Karpas-422 (cell line): Measurements from ENCODE around the gene DLK1. TPM values are rescaled to one million over a fixed set of nuclear protein-coding genes. Genes with fewer than 3 reads are reported as not detected.

Experiments
- DNase-seq: peaks from one replicate; pipeline ENCODE4 v3.0.0-alpha.2; 2015
- H2AFZ ChIP-seq: fragments of 200-600 bp; sonication (generic); 2 replicates; pipeline ENCODE4 v1.6.1; 2014; ENCODE audit warnings: antibody characterized with exemption, low read length, mixed read lengths
- H3K27ac ChIP-seq: fragments of 200-600 bp; sonication (generic); 2 replicates; pipeline ENCODE4 v1.5.1; 2014; ENCODE audit warnings: mild to moderate bottlenecking, low read length, moderate library complexity
- H3K27me3 ChIP-seq: fragments of 200-600 bp; sonication (generic); 2 replicates; pipeline ENCODE4 v1.6.1; 2014; ENCODE audit warnings: low read length, mixed read lengths
- H3K36me3 ChIP-seq: fragments of 200-600 bp; sonication (generic); 2 replicates; pipeline ENCODE4 v1.6.1; 2014; ENCODE audit warnings: low read length, mixed read lengths; ENCODE audit not compliant: insufficient read depth
- H3K4me1 ChIP-seq: fragments of 200-600 bp; sonication (generic); 2 replicates; pipeline ENCODE4 v1.6.1; 2014; ENCODE audit warnings: mild to moderate bottlenecking, low read length, mixed read lengths
- H3K4me2 ChIP-seq: fragments of 200-600 bp; sonication (generic); 2 replicates; pipeline ENCODE4 v1.6.1; 2014; ENCODE audit warnings: low read length, low read depth, mild to moderate bottlenecking; ENCODE audit not compliant: poor library complexity, severe bottlenecking
- H3K4me3 ChIP-seq: fragments of 200-600 bp; sonication (generic); 2 replicates; pipeline ENCODE4 v1.5.1; 2014; ENCODE audit warnings: mild to moderate bottlenecking, antibody characterized with exemption, low read length, mixed read lengths
- H3K79me2 ChIP-seq: fragments of 200-600 bp; sonication (generic); 2 replicates; pipeline ENCODE4 v1.6.1; 2014; ENCODE audit warnings: mild to moderate bottlenecking, low read length, mixed read lengths
- H3K9ac ChIP-seq: fragments of 200-600 bp; sonication (generic); 2 replicates; pipeline ENCODE4 v1.6.0; 2014; ENCODE audit warnings: low read length
- H3K9me2 ChIP-seq: fragments of 200-600 bp; sonication (generic), shearing (Covaris generic); replicated peaks from 2 replicates; pipeline ENCODE4 v1.6.0; 2014; ENCODE audit warnings: mild to moderate bottlenecking, low read length, moderate library complexity; ENCODE audit not compliant: insufficient read depth
- H3K9me3 ChIP-seq: fragments of 300-700, 200-600 bp; sonication (generic); 2 replicates; pipeline ENCODE4 v1.6.1; 2014; ENCODE audit warnings: low read length, mixed read lengths
- H4K20me1 ChIP-seq: fragments of 200-600 bp; sonication (generic); 2 replicates; pipeline ENCODE4 v1.6.1; 2014; ENCODE audit warnings: mild to moderate bottlenecking, antibody characterized with exemption, low read length, low read depth; ENCODE audit not compliant: insufficient read depth
- total RNA-seq: library from RNA; depleted of rRNA; stranded (reverse); fragments of >200 nt; shearing (Covaris generic); gene quantifications from 2 replicates; pipeline ENCODE4 v1.2.3, GENCODE V29; 2014; ENCODE audit warnings: low replicate concordance

DLK1 gene
- total RNA-seq, 1 experiment from 2014 or later = not detected

DNA sequence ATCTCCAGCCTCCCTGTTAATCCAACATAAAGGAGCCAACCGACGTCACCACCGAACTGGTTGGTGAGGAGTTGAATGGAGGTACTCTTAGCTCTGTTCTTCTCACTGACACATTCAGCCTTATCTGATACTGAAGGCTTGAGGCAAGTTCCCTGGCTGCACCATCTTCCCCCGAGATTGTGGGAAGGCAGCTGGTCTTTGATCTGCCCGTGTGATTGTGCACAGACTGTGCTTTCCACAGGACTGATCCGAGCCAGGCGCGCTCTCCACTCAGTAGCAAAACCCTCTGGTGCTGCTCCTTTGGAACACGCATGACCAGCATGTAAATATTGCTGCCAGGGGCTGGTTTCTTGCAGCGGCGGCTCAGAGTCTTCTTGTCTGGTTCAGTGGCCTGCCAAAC, 30.1 kb upstream of the DLK1 start:
- no peaks in the 10 kb centered on the region for H3K9me3 ChIP-seq
- no peaks in the 10 kb centered on the region for H4K20me1 ChIP-seq
- DNase-seq = no peak
- no peaks in the 10 kb centered on the region for H3K36me3 ChIP-seq
- no peaks in the 10 kb centered on the region for H3K9me2 ChIP-seq
- no peak overlapping the region for H3K27ac ChIP-seq
- H3K27me3 ChIP-seq = 0 out of 2 replicates have a peak, but pooled peaks cover 2% of the 10 kb centered on the region
- H3K4me3 ChIP-seq = no peak overlapping the region
- H3K9ac ChIP-seq = no peak overlapping the region
- no peaks in the 10 kb centered on the region for H3K79me2 ChIP-seq
- H3K4me1 ChIP-seq = no peaks in the 10 kb centered on the region
- H2AFZ ChIP-seq = no peak overlapping the region
- no peak overlapping the region for H3K4me2 ChIP-seq

DNA sequence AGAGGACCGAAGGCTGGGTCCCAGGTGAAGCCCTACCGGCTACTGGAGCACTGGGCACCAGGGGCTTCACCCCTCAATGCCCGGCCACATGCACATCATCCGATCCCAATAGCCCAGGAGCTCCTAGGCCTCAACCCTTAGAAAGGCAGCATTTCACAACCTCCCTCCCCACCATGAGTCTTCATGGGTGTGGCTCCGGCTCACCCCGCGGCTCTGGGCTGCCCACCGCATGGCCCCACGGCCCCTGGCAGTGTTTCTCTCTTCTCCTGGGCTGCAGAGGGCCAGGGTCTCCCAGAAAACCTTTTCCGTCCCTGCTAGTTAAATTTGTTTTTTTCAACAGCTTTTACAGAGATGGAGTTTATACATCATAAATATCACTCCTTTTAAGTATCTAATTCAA, 28.6 kb upstream of the DLK1 start:
- no peak overlapping the region for H2AFZ ChIP-seq
- no peaks in the 10 kb centered on the region for H3K36me3 ChIP-seq
- no peaks in the 10 kb centered on the region for H3K4me1 ChIP-seq
- 0 out of 2 replicates have a peak, but pooled peaks cover 2% of the 10 kb centered on the region for H3K27me3 ChIP-seq
- no peak overlapping the region for H3K27ac ChIP-seq
- H4K20me1 ChIP-seq = no peaks in the 10 kb centered on the region
- no peak for DNase-seq
- no peak overlapping the region for H3K4me2 ChIP-seq
- H3K9me3 ChIP-seq = no peaks in the 10 kb centered on the region
- no peak overlapping the region for H3K4me3 ChIP-seq
- no peaks in the 10 kb centered on the region for H3K9me2 ChIP-seq
- H3K9ac ChIP-seq = no peak overlapping the region
- no peaks in the 10 kb centered on the region for H3K79me2 ChIP-seq

DNA sequence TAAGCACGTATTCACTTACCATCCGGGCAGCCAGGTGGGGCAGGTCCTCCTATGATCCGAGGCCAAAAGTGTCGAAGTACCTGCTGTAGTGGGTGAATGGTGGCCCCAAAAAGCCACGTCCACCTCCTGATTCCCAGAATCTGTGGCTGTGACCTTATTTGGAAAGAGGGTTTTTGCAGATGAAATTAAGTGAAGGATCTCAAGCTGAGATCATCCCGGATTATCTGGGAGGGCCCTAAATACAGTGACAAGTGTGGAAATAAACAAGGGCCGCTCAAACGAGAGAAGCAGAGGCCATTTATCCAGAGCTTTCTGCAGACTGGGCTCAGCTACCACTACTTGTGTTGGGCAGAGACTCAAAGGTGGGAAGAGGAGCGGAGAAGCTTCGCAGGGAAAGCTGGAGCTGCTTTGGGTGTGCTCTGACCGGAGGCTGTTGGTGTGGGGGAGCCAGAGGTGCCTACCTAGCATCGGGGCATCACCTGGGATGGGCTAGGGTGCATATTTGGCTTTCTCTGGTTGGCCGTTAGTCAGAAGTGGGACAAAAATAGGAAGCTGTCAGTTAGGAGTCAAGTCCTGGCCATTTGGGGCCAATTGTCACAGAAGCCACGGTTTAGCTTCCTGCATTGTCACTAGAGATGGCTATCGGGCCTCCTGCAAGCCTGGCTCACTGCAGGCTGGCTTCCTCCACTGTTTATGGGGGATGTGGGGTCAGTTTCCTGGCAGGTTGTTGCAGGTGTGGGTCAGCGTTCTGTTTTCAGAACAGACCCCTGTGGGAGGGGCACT, 27.8 kb upstream of the DLK1 start:
- no peaks in the 10 kb centered on the region for H3K9me3 ChIP-seq
- DNase-seq = no peak
- no peak overlapping the region for H3K4me2 ChIP-seq
- H3K79me2 ChIP-seq = no peaks in the 10 kb centered on the region
- H2AFZ ChIP-seq = no peak overlapping the region
- no peaks in the 10 kb centered on the region for H3K9me2 ChIP-seq
- H3K27ac ChIP-seq = no peak overlapping the region
- H4K20me1 ChIP-seq = 0 out of 2 replicates have a peak, but pooled peaks cover 3% of the 10 kb centered on the region
- no peak overlapping the region for H3K4me3 ChIP-seq
- H3K4me1 ChIP-seq = no peaks in the 10 kb centered on the region
- 0 out of 2 replicates have a peak, but pooled peaks cover 2% of the 10 kb centered on the region for H3K27me3 ChIP-seq
- H3K9ac ChIP-seq = no peak overlapping the region
- H3K36me3 ChIP-seq = no peaks in the 10 kb centered on the region

DNA sequence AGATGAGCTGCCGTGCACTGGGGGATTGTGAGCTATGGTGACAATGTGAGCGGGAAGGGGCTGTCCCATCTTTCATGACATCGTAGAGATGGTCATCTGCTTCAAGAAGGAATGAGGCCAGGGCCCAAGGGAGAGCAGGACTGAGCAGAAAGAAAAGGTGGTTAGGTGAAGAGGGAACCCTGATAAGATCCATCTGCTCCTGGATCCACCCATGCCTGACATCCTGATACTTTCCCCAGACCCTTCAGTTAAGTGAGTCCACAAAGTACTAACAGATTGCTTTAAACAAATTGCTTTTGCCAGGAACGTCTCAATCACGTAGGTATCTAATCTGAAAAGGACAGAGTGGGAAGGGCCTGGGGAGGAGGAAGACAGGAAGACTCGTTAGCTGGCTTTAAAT, 25.4 kb upstream of the DLK1 start:
- DNase-seq = no peak

DNA sequence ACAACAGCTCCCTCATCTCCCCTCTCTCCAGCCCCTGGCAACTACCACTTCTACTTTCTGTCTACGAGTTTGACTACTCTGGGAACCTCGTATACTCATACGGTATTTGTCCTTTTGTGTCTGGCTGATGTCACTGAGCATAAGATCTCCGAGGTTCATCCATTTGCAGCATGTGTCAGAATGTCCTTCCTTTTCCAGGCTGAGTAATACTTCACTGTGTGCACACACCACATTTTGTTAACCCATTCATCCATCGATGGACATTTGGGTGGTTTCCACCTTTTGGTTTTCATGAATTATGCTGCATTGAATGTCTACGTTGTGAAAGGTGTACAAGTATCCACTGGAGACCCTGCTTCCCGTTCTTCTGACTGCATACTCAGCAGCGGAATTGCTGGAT, 24.1 kb upstream of the DLK1 start:
- no peaks in the 10 kb centered on the region for H3K79me2 ChIP-seq
- H3K27ac ChIP-seq = no peak overlapping the region
- no peaks in the 10 kb centered on the region for H3K9me3 ChIP-seq
- H3K4me3 ChIP-seq = no peak overlapping the region
- 0 out of 2 replicates have a peak, but pooled peaks cover 2% of the 10 kb centered on the region for H3K27me3 ChIP-seq
- H3K4me1 ChIP-seq = no peaks in the 10 kb centered on the region
- H2AFZ ChIP-seq = no peak overlapping the region
- DNase-seq = no peak
- H3K9ac ChIP-seq = no peak overlapping the region
- no peaks in the 10 kb centered on the region for H3K9me2 ChIP-seq
- H3K4me2 ChIP-seq = no peak overlapping the region
- H3K36me3 ChIP-seq = no peaks in the 10 kb centered on the region
- 0 out of 2 replicates have a peak, but pooled peaks cover 3% of the 10 kb centered on the region for H4K20me1 ChIP-seq

More for the DNA sequence above, 25.4 kb upstream of the DLK1 start:
- no peak overlapping the region for H3K4me3 ChIP-seq
- no peaks in the 10 kb centered on the region for H3K36me3 ChIP-seq
- H3K27me3 ChIP-seq = 0 out of 2 replicates have a peak, but pooled peaks cover 2% of the 10 kb centered on the region
- no peaks in the 10 kb centered on the region for H3K9me2 ChIP-seq
- H3K4me1 ChIP-seq = no peaks in the 10 kb centered on the region
- no peak overlapping the region for H3K9ac ChIP-seq
- no peaks in the 10 kb centered on the region for H3K79me2 ChIP-seq
- H3K4me2 ChIP-seq = no peak overlapping the region
- no peak overlapping the region for H2AFZ ChIP-seq
- no peaks in the 10 kb centered on the region for H3K9me3 ChIP-seq
- H3K27ac ChIP-seq = no peak overlapping the region
- 0 out of 2 replicates have a peak, but pooled peaks cover 3% of the 10 kb centered on the region for H4K20me1 ChIP-seq

DNA sequence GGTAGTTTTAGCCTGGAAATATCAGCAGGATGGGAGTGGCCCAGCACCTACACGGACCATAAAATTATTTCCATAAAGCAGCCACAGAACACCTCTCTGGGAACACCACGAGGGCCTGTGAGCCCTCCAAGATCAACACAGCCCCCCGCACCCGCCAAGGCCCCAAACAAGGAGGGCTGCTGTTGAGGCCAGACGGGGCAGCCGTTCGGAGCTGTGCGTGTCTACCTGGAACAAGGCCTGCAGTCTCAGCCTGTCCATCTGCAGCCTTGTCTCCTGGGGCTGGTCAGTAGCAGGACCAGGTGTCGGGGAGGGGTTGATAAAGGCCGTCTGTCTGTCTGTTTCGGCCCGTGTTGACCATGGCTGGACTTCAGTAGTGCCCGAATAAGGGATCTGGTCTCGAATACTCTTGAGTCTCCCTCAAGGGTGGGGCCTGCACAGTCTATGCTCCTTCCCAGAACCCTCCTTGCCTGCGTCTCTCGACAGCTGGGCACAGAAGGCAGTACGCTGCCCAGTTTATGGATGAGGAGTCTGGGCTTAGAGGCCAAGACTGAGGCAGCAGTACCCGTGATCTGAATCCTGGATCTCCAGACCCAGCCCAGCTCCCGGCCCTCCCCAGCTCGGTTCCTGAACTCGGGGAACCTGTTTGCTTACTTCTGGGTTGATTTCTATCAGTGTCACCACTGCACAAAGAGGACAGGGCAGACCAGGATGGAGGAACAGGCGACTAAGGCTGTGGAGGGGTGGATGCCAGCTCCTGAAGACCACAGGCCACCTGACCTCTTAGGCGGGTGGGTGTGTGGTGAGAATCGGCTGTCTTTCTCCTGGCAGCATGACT, 23.1 kb upstream of the DLK1 start:
- H3K4me2 ChIP-seq = no peak overlapping the region
- no peak for DNase-seq
- H3K27me3 ChIP-seq = no peaks in the 10 kb centered on the region
- no peaks in the 10 kb centered on the region for H3K79me2 ChIP-seq
- H3K4me3 ChIP-seq = no peak overlapping the region
- H3K4me1 ChIP-seq = no peaks in the 10 kb centered on the region
- H3K27ac ChIP-seq = no peak overlapping the region
- H3K9me2 ChIP-seq = no peaks in the 10 kb centered on the region
- H3K9me3 ChIP-seq = no peaks in the 10 kb centered on the region
- H2AFZ ChIP-seq = no peak overlapping the region
- H3K36me3 ChIP-seq = no peaks in the 10 kb centered on the region
- H3K9ac ChIP-seq = no peak overlapping the region
- 0 out of 2 replicates have a peak, but pooled peaks cover 3% of the 10 kb centered on the region for H4K20me1 ChIP-seq

DNA sequence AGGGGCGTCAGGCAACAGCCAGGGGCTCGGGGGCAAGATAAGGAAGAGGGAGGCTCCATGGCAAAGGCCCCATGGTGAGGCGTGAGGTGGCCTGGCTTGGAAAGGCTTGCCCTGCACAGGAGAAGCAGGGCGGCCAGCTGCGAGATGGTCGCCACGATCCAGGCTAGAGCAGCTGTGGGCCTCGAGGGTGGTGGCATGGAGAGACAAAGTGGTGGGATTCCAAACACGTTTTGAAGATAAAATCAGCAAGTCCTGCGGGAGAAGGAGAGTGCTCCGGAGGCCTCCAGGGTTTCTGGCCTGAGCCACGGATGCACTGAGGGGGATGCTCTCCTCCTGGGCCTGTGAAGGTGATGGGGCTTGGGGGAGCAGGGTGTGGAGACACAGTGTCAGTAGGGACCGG, 20.5 kb upstream of the DLK1 start:
- Histone ChIP-seq H3K4me3 (no peak overlapping the region), H3K9me3 (no peaks in the 10 kb centered on the region), H4K20me1 (0 out of 2 replicates have a peak, but pooled peaks cover 3% of the 10 kb centered on the region), H2AFZ (no peak overlapping the region), H3K9me2 (no peaks in the 10 kb centered on the region), H3K36me3 (no peaks in the 10 kb centered on the region), H3K27me3 (no peaks in the 10 kb centered on the region), H3K4me1 (no peaks in the 10 kb centered on the region), H3K27ac (no peak overlapping the region), H3K79me2 (no peaks in the 10 kb centered on the region), H3K4me2 (no peak overlapping the region), H3K9ac (no peak overlapping the region)
- DNase-seq = no peak

DNA sequence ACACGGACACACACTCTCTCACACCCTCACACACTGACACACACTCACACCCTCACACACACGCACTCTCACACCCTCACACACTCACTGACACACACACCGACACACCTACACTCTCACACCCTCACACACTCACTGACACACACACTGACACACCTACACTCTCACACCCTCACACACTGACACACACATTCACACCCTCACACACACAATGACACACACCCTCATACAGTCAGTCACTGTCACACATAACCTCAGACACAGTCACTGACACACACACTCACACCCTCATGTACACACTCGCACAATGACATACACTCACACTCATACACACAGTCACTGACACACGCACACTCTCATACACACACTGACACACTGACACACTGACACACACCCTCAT, 19.8 kb upstream of the DLK1 start:
- DNase-seq = no peak
- H3K27ac ChIP-seq = no peak overlapping the region
- H3K4me1 ChIP-seq = no peaks in the 10 kb centered on the region
- no peaks in the 10 kb centered on the region for H3K79me2 ChIP-seq
- H3K4me2 ChIP-seq = no peak overlapping the region
- no peaks in the 10 kb centered on the region for H3K9me2 ChIP-seq
- H3K9ac ChIP-seq = no peak overlapping the region
- H3K9me3 ChIP-seq = no peaks in the 10 kb centered on the region
- H4K20me1 ChIP-seq = 0 out of 2 replicates have a peak, but pooled peaks cover 3% of the 10 kb centered on the region
- no peak overlapping the region for H3K4me3 ChIP-seq
- no peak overlapping the region for H2AFZ ChIP-seq
- H3K27me3 ChIP-seq = no peaks in the 10 kb centered on the region
- no peaks in the 10 kb centered on the region for H3K36me3 ChIP-seq
